ENCODE data around the gene SEH1L.

SEH1L gene

GRCh38 chr18:12924616-12925015, 23.2 kb upstream of the SEH1L start:
- no peaks in the 10 kb centered on the region for H3K27me3 ChIP-seq (ENCODE audit: control insufficient read depth, insufficient read depth, low read length)
- H3K36me3 ChIP-seq (ENCODE audit: control insufficient read depth, insufficient read depth, low read length): no peaks in the 10 kb centered on the region
- H3K4me1 ChIP-seq (ENCODE audit: control insufficient read depth, insufficient read depth, low read length): no peaks in the 10 kb centered on the region
- H3K9me3 ChIP-seq (ENCODE audit: control insufficient read depth, low read length): no peaks in the 10 kb centered on the region
- H3K4me3 ChIP-seq (ENCODE audit: low read length): no peak overlapping the region
- no peak overlapping the region for H3K9ac ChIP-seq (ENCODE audit: low read length)

- Histone ChIP-seq H3K9me3 (ENCODE audit: control insufficient read depth, low read length) (no peaks in the 10 kb centered on the region), H3K9ac (ENCODE audit: low read length) (no peak overlapping the region), H3K36me3 (ENCODE audit: control insufficient read depth, insufficient read depth, low read length) (no peaks in the 10 kb centered on the region), H3K27me3 (ENCODE audit: control insufficient read depth, insufficient read depth, low read length) (no peaks in the 10 kb centered on the region), H3K4me1 (ENCODE audit: control insufficient read depth, insufficient read depth, low read length) (no peaks in the 10 kb centered on the region), H3K4me3 (ENCODE audit: low read length) (no peak overlapping the region)
Observed at GRCh38 chr18:12928206-12928605, 19.6 kb upstream of the SEH1L start.

- Histone ChIP-seq H3K36me3 (ENCODE audit: control insufficient read depth, insufficient read depth, low read length) (no peaks in the 10 kb centered on the region), H3K9me3 (ENCODE audit: control insufficient read depth, low read length) (no peaks in the 10 kb centered on the region), H3K9ac (ENCODE audit: low read length) (no peak overlapping the region), H3K27me3 (ENCODE audit: control insufficient read depth, insufficient read depth, low read length) (no peaks in the 10 kb centered on the region), H3K4me3 (ENCODE audit: low read length) (no peak overlapping the region), H3K4me1 (ENCODE audit: control insufficient read depth, insufficient read depth, low read length) (no peaks in the 10 kb centered on the region)
Observed at GRCh38 chr18:12928641-12929040, 19.2 kb upstream of the SEH1L start.

DNA sequence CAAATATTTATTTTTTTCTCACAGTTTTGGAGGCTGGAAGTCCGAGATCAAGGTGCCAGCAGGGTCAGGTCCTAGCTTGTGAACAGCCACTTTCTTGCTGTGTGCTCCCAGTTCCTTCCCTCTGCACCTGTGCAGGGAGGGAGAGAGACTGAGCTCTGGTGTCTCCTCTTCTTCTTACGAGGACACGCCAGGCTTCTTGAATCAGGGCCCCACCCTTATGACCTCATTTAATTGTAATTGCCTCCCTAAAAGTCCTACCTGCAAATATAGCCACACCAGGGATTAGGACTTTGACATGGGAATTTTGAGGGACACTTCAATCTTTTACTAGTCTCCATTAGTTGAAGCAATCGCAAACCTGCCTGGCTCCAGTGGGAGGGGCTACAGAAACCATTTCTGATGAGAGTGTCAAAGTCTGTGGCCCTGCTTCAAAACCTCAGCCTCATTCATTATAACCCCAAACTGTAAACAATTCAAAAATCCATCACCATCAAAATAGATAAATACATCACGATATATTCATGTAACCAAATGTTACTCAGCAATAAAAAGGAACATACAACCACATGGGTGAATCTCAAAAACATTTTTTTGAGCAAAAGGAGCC, 18.2 kb upstream of the SEH1L start:
- Histone ChIP-seq H3K27me3 (ENCODE audit: control insufficient read depth, insufficient read depth, low read length) (no peaks in the 10 kb centered on the region), H3K9ac (ENCODE audit: low read length) (no peak overlapping the region), H3K36me3 (ENCODE audit: control insufficient read depth, insufficient read depth, low read length) (no peaks in the 10 kb centered on the region), H3K4me3 (ENCODE audit: low read length) (no peak overlapping the region), H3K9me3 (ENCODE audit: control insufficient read depth, low read length) (no peaks in the 10 kb centered on the region), H3K4me1 (ENCODE audit: control insufficient read depth, insufficient read depth, low read length) (peaks cover 3% of the 10 kb centered on the region)

DNA sequence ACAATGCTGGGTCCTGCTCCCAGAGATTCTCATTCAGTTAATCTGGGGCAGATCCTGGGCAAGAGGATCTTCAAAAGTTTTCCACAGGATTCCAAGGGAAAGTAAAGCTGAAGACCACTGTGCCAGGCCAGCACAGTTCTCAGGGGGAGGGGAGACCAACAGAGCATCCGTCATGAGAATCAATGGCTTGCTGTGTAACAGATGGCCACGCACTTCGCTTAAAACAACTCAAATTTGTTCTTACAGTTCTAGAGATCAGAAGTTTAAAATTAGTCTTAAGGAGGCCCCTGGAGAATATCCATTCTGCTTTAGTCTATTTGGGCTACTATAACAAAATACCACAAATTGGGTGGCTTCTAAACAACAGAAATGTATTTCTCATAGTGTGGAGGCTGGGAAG, 17.4 kb upstream of the SEH1L start:
- no peak overlapping the region for H3K4me3 ChIP-seq (ENCODE audit: low read length)
- H3K9ac ChIP-seq (ENCODE audit: low read length): no peak overlapping the region
- H3K9me3 ChIP-seq (ENCODE audit: control insufficient read depth, low read length): no peaks in the 10 kb centered on the region
- H3K4me1 ChIP-seq (ENCODE audit: control insufficient read depth, insufficient read depth, low read length): peaks cover 6% of the 10 kb centered on the region
- H3K36me3 ChIP-seq (ENCODE audit: control insufficient read depth, insufficient read depth, low read length): no peaks in the 10 kb centered on the region
- H3K27me3 ChIP-seq (ENCODE audit: control insufficient read depth, insufficient read depth, low read length): no peaks in the 10 kb centered on the region

- Histone ChIP-seq H3K4me1 (ENCODE audit: control insufficient read depth, insufficient read depth, low read length) (peaks cover 6% of the 10 kb centered on the region), H3K36me3 (ENCODE audit: control insufficient read depth, insufficient read depth, low read length) (no peaks in the 10 kb centered on the region), H3K4me3 (ENCODE audit: low read length) (no peak overlapping the region), H3K27me3 (ENCODE audit: control insufficient read depth, insufficient read depth, low read length) (no peaks in the 10 kb centered on the region), H3K9me3 (ENCODE audit: control insufficient read depth, low read length) (no peaks in the 10 kb centered on the region), H3K9ac (ENCODE audit: low read length) (no peak overlapping the region)
Observed at GRCh38 chr18:12930908-12931307, 16.9 kb upstream of the SEH1L start.

DNA sequence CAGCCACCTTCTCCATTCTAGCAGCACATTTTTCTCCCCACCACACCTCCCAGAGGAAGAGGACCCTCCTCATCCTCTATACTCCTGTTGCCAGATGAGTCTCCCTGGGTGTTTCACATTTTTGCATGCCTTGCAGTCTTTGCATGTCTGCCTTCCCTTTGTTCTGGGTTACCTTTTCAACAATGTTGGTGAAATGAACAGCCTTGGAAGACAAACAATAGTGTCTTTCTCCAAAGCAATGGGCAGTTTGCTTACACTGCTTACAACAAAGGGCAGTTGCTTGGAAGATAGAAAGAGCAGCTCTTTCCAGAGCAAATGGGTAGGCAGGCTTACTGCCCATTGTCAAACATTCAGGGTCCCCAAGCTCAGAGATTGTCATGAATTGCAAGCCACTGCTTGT, 14.5 kb upstream of the SEH1L start:
- Histone ChIP-seq H3K27me3 (ENCODE audit: control insufficient read depth, insufficient read depth, low read length) (no peaks in the 10 kb centered on the region), H3K4me1 (ENCODE audit: control insufficient read depth, insufficient read depth, low read length) (peaks cover 6% of the 10 kb centered on the region), H3K4me3 (ENCODE audit: low read length) (no peak overlapping the region), H3K36me3 (ENCODE audit: control insufficient read depth, insufficient read depth, low read length) (no peaks in the 10 kb centered on the region), H3K9me3 (ENCODE audit: control insufficient read depth, low read length) (no peaks in the 10 kb centered on the region), H3K9ac (ENCODE audit: low read length) (no peak overlapping the region)

DNA sequence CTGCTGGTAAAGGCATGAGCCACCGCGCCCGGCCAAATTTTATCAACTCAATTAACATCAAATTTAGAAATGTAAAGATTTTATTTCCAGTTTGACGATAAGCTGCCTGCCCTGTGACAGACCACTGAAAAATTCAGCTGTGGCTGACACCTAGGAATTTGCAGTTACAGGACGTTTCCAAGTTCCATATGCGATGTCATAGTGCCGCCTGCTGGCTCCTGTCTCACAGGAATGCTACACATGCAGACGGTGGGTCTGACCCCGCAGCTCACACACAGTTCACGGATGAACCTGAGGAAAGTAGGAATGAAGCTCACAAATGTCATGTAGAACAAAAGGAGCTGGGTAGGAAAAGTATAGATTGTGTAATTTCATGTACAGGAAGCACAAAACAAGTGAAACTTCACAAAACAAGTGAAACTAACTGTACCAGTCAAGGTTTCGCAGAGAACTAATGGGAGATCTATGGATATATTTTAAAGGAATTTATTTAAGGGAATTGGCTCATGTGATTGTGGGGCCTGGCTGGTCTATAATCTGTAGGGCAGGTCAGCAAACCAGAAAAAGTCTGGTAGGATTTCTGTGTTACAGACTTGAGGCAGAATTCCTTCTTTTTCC, 13.2 kb upstream of the SEH1L start:
- peaks cover 6% of the 10 kb centered on the region for H3K4me1 ChIP-seq (ENCODE audit: control insufficient read depth, insufficient read depth, low read length)
- H3K4me3 ChIP-seq (ENCODE audit: low read length): no peak overlapping the region
- peak overlapping the region; percentile 35 for H3K9ac ChIP-seq (ENCODE audit: low read length)

DNA sequence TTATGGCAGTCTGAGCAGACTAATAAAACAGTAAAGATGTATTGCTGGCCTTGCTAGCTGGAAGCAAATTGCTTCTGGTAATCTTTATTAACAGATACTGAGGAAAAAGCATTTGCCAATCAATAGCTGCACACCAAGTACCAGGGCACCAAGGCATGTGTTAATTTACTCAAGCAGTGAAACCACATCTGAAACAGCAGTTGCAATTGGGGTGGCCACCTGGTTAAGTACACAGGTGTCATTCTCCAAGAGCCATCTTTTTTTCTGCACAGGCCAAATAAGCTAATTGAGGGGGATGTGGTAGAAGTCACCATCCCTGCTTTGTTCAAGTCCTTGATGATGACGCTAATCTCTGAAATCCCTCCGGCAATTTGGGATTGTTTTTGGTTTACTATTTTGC, 8.6 kb upstream of the SEH1L start:
- Histone ChIP-seq H3K4me3 (ENCODE audit: low read length) (no peak overlapping the region), H3K4me1 (ENCODE audit: control insufficient read depth, insufficient read depth, low read length) (peaks cover 6% of the 10 kb centered on the region), H3K9ac (ENCODE audit: low read length) (no peak overlapping the region), H3K9me3 (ENCODE audit: control insufficient read depth, low read length) (no peaks in the 10 kb centered on the region), H3K27me3 (ENCODE audit: control insufficient read depth, insufficient read depth, low read length) (no peaks in the 10 kb centered on the region), H3K36me3 (ENCODE audit: control insufficient read depth, insufficient read depth, low read length) (no peaks in the 10 kb centered on the region)

More for the DNA sequence above, 13.2 kb upstream of the SEH1L start:
- Histone ChIP-seq H3K9me3 (ENCODE audit: control insufficient read depth, low read length) (no peaks in the 10 kb centered on the region), H3K27me3 (ENCODE audit: control insufficient read depth, insufficient read depth, low read length) (no peaks in the 10 kb centered on the region), H3K36me3 (ENCODE audit: control insufficient read depth, insufficient read depth, low read length) (no peaks in the 10 kb centered on the region)

DNA sequence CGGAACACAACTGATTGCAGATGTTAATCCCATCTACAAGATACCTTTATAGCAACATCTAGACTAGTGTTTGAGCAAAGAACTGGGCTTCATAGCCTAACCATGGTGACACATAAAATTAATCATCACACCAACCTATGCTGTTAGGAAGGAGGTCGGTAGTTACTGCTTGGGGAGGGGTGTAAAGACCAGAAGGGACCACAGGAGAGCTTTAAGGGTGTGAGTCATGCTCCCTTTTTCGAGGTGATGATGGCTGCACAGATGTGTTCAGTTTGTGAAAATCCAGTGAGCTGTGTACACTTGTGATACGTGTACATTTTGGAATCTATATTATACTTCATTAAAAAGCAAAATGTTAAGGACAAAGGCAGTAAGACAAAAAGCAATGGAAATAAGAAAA, 4.6 kb upstream of the SEH1L start:
- no peak overlapping the region for H3K9ac ChIP-seq (ENCODE audit: low read length)
- no peaks in the 10 kb centered on the region for H3K9me3 ChIP-seq (ENCODE audit: control insufficient read depth, low read length)
- H3K27me3 ChIP-seq (ENCODE audit: control insufficient read depth, insufficient read depth, low read length): no peaks in the 10 kb centered on the region
- peaks cover 5% of the 10 kb centered on the region for H3K4me1 ChIP-seq (ENCODE audit: control insufficient read depth, insufficient read depth, low read length)
- no peaks in the 10 kb centered on the region for H3K36me3 ChIP-seq (ENCODE audit: control insufficient read depth, insufficient read depth, low read length)
- H3K4me3 ChIP-seq (ENCODE audit: low read length): no peak overlapping the region

GRCh38 chr18:12944709-12945108, 3.1 kb upstream of the SEH1L start:
- H3K4me3 ChIP-seq (ENCODE audit: low read length): no peak overlapping the region
- H3K27me3 ChIP-seq (ENCODE audit: control insufficient read depth, insufficient read depth, low read length): no peaks in the 10 kb centered on the region
- no peaks in the 10 kb centered on the region for H3K36me3 ChIP-seq (ENCODE audit: control insufficient read depth, insufficient read depth, low read length)
- no peak overlapping the region for H3K9ac ChIP-seq (ENCODE audit: low read length)
- peaks cover 9% of the 10 kb centered on the region for H3K4me1 ChIP-seq (ENCODE audit: control insufficient read depth, insufficient read depth, low read length)
- H3K9me3 ChIP-seq (ENCODE audit: control insufficient read depth, low read length): no peaks in the 10 kb centered on the region

- H3K9me3 ChIP-seq (ENCODE audit: control insufficient read depth, low read length): no peaks in the 10 kb centered on the region
- peaks cover 9% of the 10 kb centered on the region for H3K4me1 ChIP-seq (ENCODE audit: control insufficient read depth, insufficient read depth, low read length)
- peak overlapping the region; percentile 71 for H3K9ac ChIP-seq (ENCODE audit: low read length)
- H3K36me3 ChIP-seq (ENCODE audit: control insufficient read depth, insufficient read depth, low read length): no peaks in the 10 kb centered on the region
- no peaks in the 10 kb centered on the region for H3K27me3 ChIP-seq (ENCODE audit: control insufficient read depth, insufficient read depth, low read length)
- peak overlapping the region; percentile 29 for H3K4me3 ChIP-seq (ENCODE audit: low read length)
Observed at GRCh38 chr18:12946549-12947284, 1.1 kb upstream of the SEH1L start.
